Activated gamma-delta T cell treated with anti-CD3 and anti-CD28 coated beads, Interleukin-2, amount 50 U/mL, for 16 hours (primary cell): ENCODE results near the gene ZNF81.
"Not testable (repeated sequence)": the region's sequence is repeated elsewhere in the genome, so short reads cannot be mapped to it uniquely, and the experiment has no call there.

ENCODE experiments used
- DNase-seq: peaks from one replicate; pipeline ENCODE4 v3.0.0-alpha.2; 2020; ENCODE audit warnings: low read depth

Gene ZNF81

DNA sequence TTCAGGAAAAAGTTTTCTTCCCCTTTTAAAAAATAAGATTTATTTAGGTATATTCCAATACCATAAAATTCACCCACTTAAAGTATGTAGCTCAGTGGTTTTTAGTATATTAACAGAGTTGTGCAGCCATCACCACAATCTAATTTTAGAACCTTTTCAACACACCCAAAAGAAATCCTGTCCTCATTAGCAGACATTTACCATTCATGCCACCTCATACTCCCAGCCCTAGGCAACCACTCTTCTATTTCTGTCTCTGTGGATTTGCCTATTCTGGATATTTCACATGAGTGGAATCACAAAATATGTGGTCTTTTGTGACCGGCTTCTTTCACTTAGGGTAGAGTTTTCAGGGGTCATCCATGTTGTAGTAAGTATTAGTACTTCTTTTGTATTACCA is 7.4 kb downstream of the ZNF81 start:
- DNase-seq: no peak

GRCh38 chrX:47846040-47846439 is 9.3 kb downstream of the ZNF81 start:
- no peak for DNase-seq

DNA sequence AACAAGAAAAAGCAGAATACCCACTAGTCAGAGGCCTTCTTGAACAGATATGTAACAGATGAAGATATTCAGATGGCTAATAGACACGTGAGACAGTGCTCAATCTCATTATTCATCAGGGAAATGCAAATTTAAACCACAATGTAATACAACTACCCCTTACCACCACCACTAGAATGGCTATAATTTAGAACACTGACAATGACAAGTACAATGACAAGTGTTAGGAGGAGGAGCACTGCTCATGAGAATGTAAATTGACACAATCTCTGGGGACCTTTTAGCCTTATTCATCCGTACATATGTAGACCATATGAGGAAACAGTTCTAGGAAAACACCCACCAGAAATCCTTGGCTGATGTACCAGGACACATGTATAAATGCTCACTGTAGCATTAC is 13.1 kb downstream of the ZNF81 start:
- DNase-seq: no peak

- DNase-seq: not testable (repeated sequence)
These were observed 13.7 kb downstream of the ZNF81 start for GRCh38 chrX:47850389-47850788.

GRCh38 chrX:47850901-47851300 is 14.2 kb downstream of the ZNF81 start:
- no peak for DNase-seq

DNA sequence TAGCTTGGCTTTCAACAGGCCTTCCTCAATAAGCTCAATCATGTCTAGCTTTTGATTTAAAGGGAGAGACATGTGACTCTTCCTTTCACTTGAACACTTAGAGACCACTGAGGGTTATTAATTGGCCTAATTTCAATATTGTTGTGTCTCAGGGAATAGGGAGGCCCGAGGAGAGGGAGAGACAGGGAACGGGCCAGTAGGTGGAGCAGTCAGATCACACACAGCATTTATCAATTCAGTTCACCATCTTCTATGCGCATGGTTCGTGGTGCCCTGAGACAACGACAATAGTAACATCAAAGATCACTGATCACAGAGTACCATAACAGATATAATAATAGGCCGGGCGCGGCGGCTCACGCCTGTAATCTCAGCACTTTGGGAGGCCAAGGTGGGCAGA is 17.8 kb downstream of the ZNF81 start:
- no peak for DNase-seq

- no peak for DNase-seq
These were observed 23.0 kb downstream of the ZNF81 start for GRCh38 chrX:47859686-47860085.

- DNase-seq: no peak
These were observed 26.0 kb downstream of the ZNF81 start for GRCh38 chrX:47862680-47863079.

- no peak for DNase-seq
These were observed 26.5 kb downstream of the ZNF81 start for GRCh38 chrX:47863187-47863586.

DNA sequence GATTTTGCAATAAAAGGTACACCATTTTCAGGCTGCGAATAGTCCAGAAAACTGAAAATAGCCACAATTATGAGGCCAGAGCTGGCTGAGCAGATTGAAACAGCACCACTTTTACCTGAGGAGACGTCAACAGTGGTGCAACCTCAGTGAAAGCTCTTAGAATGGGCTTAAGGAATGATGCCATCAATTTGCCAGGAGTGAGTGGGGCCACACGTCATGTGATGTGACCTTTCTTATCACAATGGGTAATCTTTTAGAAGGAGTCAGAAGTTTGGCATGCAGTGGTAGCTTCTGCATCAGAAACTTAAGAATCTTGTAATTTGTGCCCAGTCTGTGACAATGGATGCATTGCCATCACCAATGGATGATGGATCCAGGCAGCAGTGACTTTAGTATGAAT is 27.6 kb downstream of the ZNF81 start:
- DNase-seq: no peak

GRCh38 chrX:47864785-47865184 is 28.1 kb downstream of the ZNF81 start:
- DNase-seq: no peak

DNA sequence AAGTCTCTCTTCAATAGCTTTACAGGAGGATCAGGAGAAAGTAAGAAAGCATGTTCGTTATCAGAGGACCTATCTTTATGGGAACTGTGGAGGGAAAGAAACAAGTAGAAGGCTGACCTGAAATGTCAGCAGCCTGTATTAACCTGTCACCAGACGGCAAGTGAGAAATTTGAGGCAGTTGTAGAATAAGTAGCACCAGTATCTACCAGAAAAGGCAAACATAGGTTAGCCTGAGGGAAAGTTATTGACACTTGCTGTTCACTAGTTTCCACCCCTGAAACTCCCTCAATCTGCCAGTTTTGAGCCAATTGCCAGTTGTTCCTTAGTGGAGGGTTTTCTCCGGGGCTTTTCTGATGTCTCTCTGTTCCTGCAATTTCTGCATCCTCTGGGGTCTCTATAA is 36.4 kb downstream of the ZNF81 start:
- no peak for DNase-seq

- no peak for DNase-seq
These were observed 40.6 kb downstream of the ZNF81 start for GRCh38 chrX:47877327-47877726.

DNA sequence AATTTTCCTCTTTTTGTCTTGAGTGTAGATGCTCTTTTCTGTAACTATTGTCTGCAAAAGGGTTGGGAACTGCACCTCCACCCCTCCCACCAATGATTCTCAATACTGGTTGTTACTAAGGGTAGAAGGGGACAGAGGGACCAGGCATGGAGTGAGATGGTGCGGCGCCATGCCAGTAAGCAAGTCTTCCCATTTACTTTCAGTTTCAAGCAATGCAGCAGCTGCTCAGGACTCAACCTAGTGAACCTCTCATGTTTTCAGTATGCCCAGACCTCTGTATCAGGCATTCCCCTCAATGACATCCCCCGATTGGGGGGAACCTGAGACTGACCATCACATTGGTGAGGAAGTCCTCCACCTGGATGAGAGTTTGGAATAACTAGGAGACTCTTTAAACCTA is 41.5 kb downstream of the ZNF81 start:
- DNase-seq: no peak

DNA sequence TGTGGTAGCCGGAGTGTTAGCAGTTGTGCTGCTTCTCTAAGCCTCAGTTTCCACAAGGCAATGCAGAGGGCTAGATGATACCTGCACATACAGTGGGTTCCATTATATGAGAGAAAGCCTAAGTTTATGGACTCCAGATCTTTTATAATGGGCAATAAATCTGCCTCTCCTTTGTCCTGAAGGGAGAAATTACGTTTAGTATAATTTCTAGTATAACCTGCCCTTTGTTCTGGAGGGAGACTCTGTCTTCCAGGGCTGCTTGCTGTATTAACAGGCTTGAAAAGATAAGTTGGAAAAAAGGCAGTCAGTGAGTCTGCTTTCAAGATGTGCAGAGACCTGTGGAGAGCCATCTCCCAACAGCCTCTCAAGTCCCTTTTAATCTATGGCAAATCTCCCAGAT is 42.8 kb downstream of the ZNF81 start:
- no peak for DNase-seq

- DNase-seq: no peak
These were observed 44.2 kb downstream of the ZNF81 start for GRCh38 chrX:47880927-47881326.

GRCh38 chrX:47885501-47885900 is 48.8 kb downstream of the ZNF81 start:
- DNase-seq: no peak

- DNase-seq: no peak
These were observed 61.3 kb downstream of the ZNF81 start for GRCh38 chrX:47898024-47898423.

DNA sequence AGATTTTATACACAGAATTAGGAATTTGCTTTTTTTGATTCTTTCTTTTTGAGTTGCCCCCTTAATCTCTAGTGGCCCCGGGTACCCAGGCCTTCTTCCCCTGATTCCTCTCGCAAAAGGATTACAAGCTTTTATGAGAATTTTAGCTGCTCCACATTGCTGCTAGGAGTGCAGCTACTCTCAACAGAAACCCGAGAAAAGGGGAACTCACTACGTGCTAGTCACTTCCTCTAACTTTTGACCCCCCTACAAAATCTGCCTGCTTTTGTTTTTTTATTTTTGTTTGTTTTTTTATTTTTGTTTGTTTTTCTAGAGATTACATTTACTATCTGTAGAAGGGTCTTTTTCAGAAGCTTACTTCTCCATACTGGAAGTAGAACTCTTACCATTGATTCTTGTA is 64.1 kb downstream of the ZNF81 start:
- no peak for DNase-seq

DNA sequence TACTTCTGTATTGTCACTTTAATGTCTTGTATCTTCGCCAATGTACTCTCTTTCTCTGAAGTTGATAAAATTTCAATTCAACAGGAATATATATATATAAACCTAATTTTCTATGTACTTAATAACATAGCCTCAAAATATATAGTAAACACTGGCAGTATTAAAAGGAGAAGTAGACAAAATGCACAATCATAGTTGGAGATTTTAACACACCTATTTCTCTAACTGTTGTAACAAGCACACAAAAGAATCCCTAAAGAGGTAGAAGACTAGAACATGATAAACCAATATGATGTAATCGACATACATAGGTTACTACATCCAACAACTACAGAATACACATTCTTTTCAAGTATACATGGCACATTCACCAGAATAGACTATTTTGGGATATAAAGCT is 65.5 kb downstream of the ZNF81 start:
- DNase-seq: no peak

- DNase-seq: no peak
These were observed 79.3 kb downstream of the ZNF81 start for GRCh38 chrX:47915886-47916493.

DNA sequence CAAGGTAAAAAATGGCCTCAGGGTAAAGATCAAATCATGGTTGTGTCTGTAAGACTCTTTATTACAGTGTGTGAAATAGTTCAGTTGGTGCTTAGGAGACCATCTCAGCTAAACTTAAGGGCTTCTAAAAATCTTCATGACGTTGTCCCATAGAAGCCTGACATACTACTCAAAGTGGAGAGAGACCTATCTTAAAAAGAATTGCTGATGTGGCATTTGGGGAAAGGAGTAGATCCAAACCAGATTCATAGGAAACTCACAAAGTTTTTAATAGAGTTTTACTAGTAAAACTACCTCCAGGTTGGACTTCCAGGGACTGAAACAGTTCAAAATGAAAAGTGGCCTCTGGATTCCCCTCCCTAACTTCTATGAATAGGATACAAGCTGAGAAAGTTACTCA is 81.6 kb downstream of the ZNF81 start:
- DNase-seq: no peak

DNA sequence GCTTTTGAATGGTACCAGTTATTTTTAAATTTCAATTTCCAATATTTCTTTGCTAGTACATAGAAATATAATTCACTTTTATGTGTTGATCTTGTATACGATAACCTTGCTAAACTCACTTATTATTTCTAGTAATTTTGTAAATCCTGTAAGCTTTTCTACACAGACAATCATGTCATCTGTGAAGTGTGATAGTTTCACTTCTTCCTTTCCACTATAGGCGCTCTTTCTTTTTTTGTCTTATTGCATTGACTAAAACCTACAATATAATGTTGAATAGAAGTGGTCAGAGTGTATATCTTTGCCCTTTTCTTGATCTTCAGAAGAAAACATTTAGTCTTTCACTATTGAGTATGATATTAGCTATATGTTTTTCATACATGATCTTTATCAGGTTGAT is 90.5 kb downstream of the ZNF81 start:
- no peak for DNase-seq

- not testable (repeated sequence) for DNase-seq
These were observed 95.3 kb downstream of the ZNF81 start for GRCh38 chrX:47931970-47932369.

GRCh38 chrX:47933946-47934345 is 97.2 kb downstream of the ZNF81 start:
- DNase-seq: no peak
